Measurements from ENCODE around the gene ZNF865.

Gene ZNF865

GRCh38 chr19:55660991-55661390 lies 55.5 kb downstream of the ZNF865 start:
- DNase-seq (ENCODE audit: low spot score), result no peak

GRCh38 chr19:55661826-55662225 lies 56.4 kb downstream of the ZNF865 start:
- no peak for DNase-seq (ENCODE audit: low spot score)

GRCh38 chr19:55663846-55664536 lies 58.5 kb downstream of the ZNF865 start:
- no peak for DNase-seq (ENCODE audit: low spot score)

GRCh38 chr19:55666343-55667005 lies 61.0 kb downstream of the ZNF865 start:
- no peak for DNase-seq (ENCODE audit: low spot score)

Data from HuH-7 (cell line).